GM12878 (cell line): ENCODE measurements around the gene TBC1D19. TPM values are rescaled to one million over a fixed set of nuclear protein-coding genes. Genes with fewer than 3 reads are reported as not detected.

Experiments
- ATAC-seq: fragments of 200-7000 bp; cut with Tn5 transposase; 3 replicates; pipeline ENCODE4 v1.9.1; 2020; ENCODE audit warnings: mild to moderate bottlenecking, moderate library complexity
- BruUV-seq: library from RNA; stranded (reverse); fragments of 400-500 nt; replicated peaks from 2 replicates; lab custom pipeline; 2021; lab: Mats Ljungman, UMichigan
- CTCF ChIA-PET: fragments of 300-600 bp; sonication (Branson Sonifier 250); formaldehyde crosslinking; extraction: SDS; loops from one replicate; lab custom pipeline; 2021; ENCODE audit warnings: inconsistent platforms; lab: Yijun Ruan, JAX
- POLR2A ChIA-PET: fragments of 350-600 bp; formaldehyde crosslinking; extraction: SDS; loops from one replicate; lab custom pipeline; 2021; ENCODE audit warnings: inconsistent platforms; lab: Charles Lee
- RAD21 ChIA-PET: fragments of 300-600 bp; sonication (Branson Sonifier 250); formaldehyde crosslinking; loops from one replicate; lab custom pipeline; 2023; ENCODE audit warnings: antibody characterized with exemption; ENCODE audit not compliant: unreplicated experiment; lab: Charles Lee
- SMC1A ChIA-PET: fragments of 300-600 bp; sonication (Branson Sonifier 250); formaldehyde crosslinking; loops from one replicate; lab custom pipeline; 2023; ENCODE audit not compliant: unreplicated experiment, uncharacterized antibody; lab: Charles Lee
- DNase-seq: peaks from one replicate; pipeline ENCODE4 v3.0.0-alpha.2; 2011; ENCODE audit warnings: low read depth, low spot score
- FAIRE-seq: peaks from 3 replicates; lab custom pipeline; 2011; peaks lifted over from hg19 to GRCh38; lab: Jason Lieb, UNC
- H2AFZ ChIP-seq: 2 replicates; pipeline ENCODE4 v1.6.0; 2011; ENCODE audit warnings: low read depth, low read length, control low read depth; ENCODE audit not compliant: control insufficient read depth
- H3K27ac ChIP-seq: 2 replicates; pipeline ENCODE4 v1.5.1; 2011; ENCODE audit warnings: control low read depth; ENCODE audit not compliant: control insufficient read depth, insufficient read depth
- H3K27me3 ChIP-seq, 2 experiments: replicated peaks in 1 of 2; 2 replicates each; pipeline versions ENCODE4 v1.6.0 to v1.6.1; 2011; ENCODE audit warnings: low read length in 1 of 2; ENCODE audit not compliant: control insufficient read depth in 2 of 2, insufficient read depth in 2 of 2
- H3K36me3 ChIP-seq, 2 experiments: 2 replicates each; pipeline ENCODE4 v1.5.1; 2011; ENCODE audit warnings: low read length in 1 of 2; ENCODE audit not compliant: control insufficient read depth in 2 of 2, insufficient read depth in 2 of 2
- H3K4me1 ChIP-seq: 2 replicates; pipeline ENCODE4 v1.6.1; 2011; ENCODE audit warnings: mild to moderate bottlenecking, low read length, moderate library complexity, mixed read lengths; ENCODE audit not compliant: control insufficient read depth, insufficient read depth
- H3K4me2 ChIP-seq: 2 replicates; pipeline ENCODE4 v1.6.0; 2011; ENCODE audit warnings: control low read depth; ENCODE audit not compliant: control insufficient read depth, insufficient read depth
- H3K4me3 ChIP-seq: fragments of 200-600 bp; sonication (generic); 2 replicates; pipeline ENCODE4 v1.5.1; 2016
- H3K79me2 ChIP-seq: 2 replicates; pipeline ENCODE4 v1.6.0; 2011; ENCODE audit warnings: low read length; ENCODE audit not compliant: control insufficient read depth, insufficient read depth
- H3K9ac ChIP-seq: 2 replicates; pipeline ENCODE4 v1.8.0; 2011; ENCODE audit warnings: low read length, control low read depth, mixed read lengths; ENCODE audit not compliant: control insufficient read depth, insufficient read depth
- H3K9me3 ChIP-seq: replicated peaks from 3 replicates; pipeline ENCODE4 v1.5.1; 2011; ENCODE audit warnings: mild to moderate bottlenecking, low read length; ENCODE audit not compliant: control insufficient read depth, insufficient read depth
- H4K20me1 ChIP-seq: 2 replicates; pipeline ENCODE4 v1.6.0; 2011; ENCODE audit not compliant: control insufficient read depth, insufficient read depth
- ATF3 ChIP-seq: IDR thresholded peaks from 2 replicates; pipeline ENCODE4 v1.6.1; 2011; ENCODE audit warnings: low read depth, mild to moderate bottlenecking, low read length, moderate library complexity, borderline replicate concordance; ENCODE audit errors: extremely low read depth
- BRCA1 ChIP-seq: IDR thresholded peaks from 2 replicates; pipeline ENCODE4 v1.6.1; 2011; ENCODE audit warnings: low read depth, low read length, improper control_type of control experiment
- ETV6 ChIP-seq, 2 experiments: fragments of 450-650 bp in 1 of 2; IDR thresholded peaks in 1 of 2; conservative IDR thresholded peaks in 1 of 2; 2 replicates each; pipeline ENCODE4 v1.6.1; 2014; ENCODE audit warnings: antibody characterized with exemption in 1 of 2, borderline replicate concordance in 1 of 2, low read depth in 1 of 2, mild to moderate bottlenecking in 1 of 2, moderate library complexity in 1 of 2
- FOS ChIP-seq: IDR thresholded peaks from 3 replicates; pipeline ENCODE4 v1.6.1; 2011; ENCODE audit warnings: borderline replicate concordance; ENCODE audit not compliant: insufficient read length; ENCODE audit errors: extremely low read depth
- FOXM1 ChIP-seq: IDR thresholded peaks from 2 replicates; pipeline ENCODE4 v1.6.1; 2012; ENCODE audit warnings: low read depth, mild to moderate bottlenecking, inconsistent platforms, low read length, moderate library complexity
- IKZF1 ChIP-seq: fragments of 450-650 bp; conservative IDR thresholded peaks from 2 replicates; pipeline ENCODE4 v1.6.1; 2017; ENCODE audit warnings: antibody characterized with exemption, mild to moderate bottlenecking
- JUNB ChIP-seq: IDR thresholded peaks from 2 replicates; pipeline ENCODE4 v1.6.1; 2016; ENCODE audit warnings: antibody characterized with exemption, mild to moderate bottlenecking
- KAT2A ChIP-seq: conservative IDR thresholded peaks from 2 replicates; pipeline ENCODE4 v1.6.1; 2011; ENCODE audit warnings: low read depth, low read length; ENCODE audit not compliant: control insufficient read depth
- MTA3 ChIP-seq: IDR thresholded peaks from 2 replicates; pipeline ENCODE4 v1.6.1; 2012; ENCODE audit warnings: low read length, inconsistent platforms, borderline replicate concordance
- NRF1 ChIP-seq: conservative IDR thresholded peaks from 2 replicates; pipeline ENCODE4 v1.6.1; 2011; ENCODE audit warnings: mild to moderate bottlenecking, low read depth, low read length, improper control_type of control experiment
- POLR2AphosphoS2 ChIP-seq: IDR thresholded peaks from 2 replicates; pipeline ENCODE4 v1.6.1; 2011; ENCODE audit warnings: low read depth, mild to moderate bottlenecking, low read length, improper control_type of control experiment, moderate library complexity
- SMARCA5 ChIP-seq: fragments of 450-650 bp; IDR thresholded peaks from 2 replicates; pipeline ENCODE4 v1.6.1; 2017; ENCODE audit warnings: mild to moderate bottlenecking
- SUZ12 ChIP-seq: fragments of 200-600 bp; sonication (generic); IDR thresholded peaks from one replicate; pipeline ENCODE4 v1.6.1; 2018; ENCODE audit warnings: antibody characterized with exemption, mild to moderate bottlenecking; ENCODE audit not compliant: unreplicated experiment
- WGBS: methylation state at CpG from one replicate; pipeline ENCODE4 v1.1.6; 2016; ENCODE audit warnings: low lambda C conversion rate; ENCODE audit not compliant: insufficient replicate concordance, insufficient coverage; ENCODE audit errors: missing lambda C conversion rate; 5-methylcytosine and 5-hydroxymethylcytosine counted together
- in situ Hi-C: fragments of 300-500 bp; cut with MboI; formaldehyde crosslinking; loops from 9 replicates; pipeline ENCODE4 v1.14.3; 2018; ENCODE audit warnings: mixed read lengths
- intact Hi-C: fragments of 100-400 bp; cut with micrococcal nuclease; formaldehyde crosslinking; loops from one replicate; pipeline ENCODE4 v1.14.2; 2022; ENCODE audit not compliant: unreplicated experiment
- polyA plus RNA-seq, 11 experiments: library from polyadenylated mRNA; depleted of rRNA in 4 of 11; unstranded in 6 of 11; stranded (reverse) in 5 of 11; fragments of >200 nt; fragmentation: Nextera tagmentation in 4 of 11; fragmentation: Illumina TruSeq in 1 of 11; extraction: Ambion mirVana in 4 of 11; extraction: Trizol in 1 of 11; gene quantifications; 1 replicate in 1 of 11; 2 replicates in 10 of 11; pipeline versions ENCODE4 v1.2.1 to v1.2.3, GENCODE V29; 2011 to 2016; ENCODE audit warnings: inconsistent platforms in 2 of 11, missing spikeins in 2 of 11, low read depth in 1 of 11
- total RNA-seq, 4 experiments: library from RNA; depleted of rRNA in 3 of 4; stranded (reverse); fragments of >200 nt in 3 of 4; fragmentation: Illumina TruSeq in 1 of 4; extraction: Trizol in 1 of 4; gene quantifications; 2 replicates each; pipeline versions ENCODE4 v1.2.1 to v1.2.3, GENCODE V29; 2013 to 2021
- TF ChIP-seq, protein P1 (sequence below): IDR thresholded peaks from 2 replicates; pipeline ENCODE4 v1.6.1; 2011; ENCODE audit warnings: mild to moderate bottlenecking, low read depth, low read length, moderate library complexity; ENCODE audit not compliant: insufficient replicate concordance
- TF ChIP-seq, protein P2 (sequence below): fragments of 450-650 bp; IDR thresholded peaks from 2 replicates; pipeline ENCODE4 v1.6.1; 2017; ENCODE audit warnings: mild to moderate bottlenecking
- TF ChIP-seq, protein P3 (sequence below): fragments of 450-650 bp; formaldehyde crosslinking; IDR thresholded peaks from 2 replicates; pipeline ENCODE4 v1.4.0; 2020; ENCODE audit warnings: mild to moderate bottlenecking, moderate library complexity

The TBC1D19 gene
- total and polyA plus RNA-seq, 10 of the 15 experiments (the other 5 are each of a cell fraction or from before 2014, with no cell fraction given) = 0.29 to 3.9 (median 2.1) TPM

- TF ChIP-seq, protein P1, sequence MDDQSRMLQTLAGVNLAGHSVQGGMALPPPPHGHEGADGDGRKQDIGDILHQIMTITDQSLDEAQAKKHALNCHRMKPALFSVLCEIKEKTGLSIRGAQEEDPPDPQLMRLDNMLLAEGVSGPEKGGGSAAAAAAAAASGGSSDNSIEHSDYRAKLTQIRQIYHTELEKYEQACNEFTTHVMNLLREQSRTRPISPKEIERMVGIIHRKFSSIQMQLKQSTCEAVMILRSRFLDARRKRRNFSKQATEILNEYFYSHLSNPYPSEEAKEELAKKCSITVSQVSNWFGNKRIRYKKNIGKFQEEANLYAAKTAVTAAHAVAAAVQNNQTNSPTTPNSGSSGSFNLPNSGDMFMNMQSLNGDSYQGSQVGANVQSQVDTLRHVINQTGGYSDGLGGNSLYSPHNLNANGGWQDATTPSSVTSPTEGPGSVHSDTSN = no peak
- TF ChIP-seq KAT2A (no peak), FOS (no peak), JUNB (no peak)
Observed at GRCh38 chr4:26573389-26573794, 10.5 kb upstream of the TBC1D19 start (continued).

DNA sequence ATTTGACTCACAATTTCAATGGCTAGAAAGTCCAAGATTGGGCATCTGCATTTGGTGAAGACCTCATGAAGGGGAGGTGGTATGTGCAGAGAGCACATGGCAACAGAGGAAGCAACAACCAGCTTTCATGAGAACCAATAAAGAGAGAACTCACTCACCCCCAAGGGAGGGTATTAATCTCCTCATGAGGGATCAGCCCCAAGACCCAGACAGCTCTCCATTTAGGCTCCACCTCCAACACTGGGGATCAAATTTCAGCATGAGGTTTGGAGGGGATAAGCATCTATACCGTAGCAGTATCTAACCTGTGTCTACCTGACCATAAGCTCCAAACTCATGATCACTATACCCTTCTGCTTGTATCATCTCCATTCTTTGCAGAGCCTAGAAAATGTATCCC, 9.3 kb upstream of the TBC1D19 start:
- in situ Hi-C loops = no loop called here
- peaks cover 1 to 4% of the 10 kb centered on the region in 2 experiments; a peak in 3 of 4 replicates for H3K27me3 ChIP-seq
- H3K36me3 ChIP-seq = no peaks in the 10 kb centered on the region
- ChIA-PET SMC1A (interaction anchor here (1.2 kb wide), 1 partner anchor 10 kb away, joined by 4 read pairs; the partner anchor contains the start of gene TBC1D19), POLR2A (no interaction called here), CTCF (no interaction called here), RAD21 (no interaction called here)
- BruUV-seq = no TSS peak
- intact Hi-C loops = no loop called here
- H3K79me2 ChIP-seq = no peaks in the 10 kb centered on the region
- ATAC-seq (no peak), FAIRE-seq (no peak), DNase-seq (no peak)
- no peak overlapping the region for H3K9ac ChIP-seq
- H3K4me1 ChIP-seq = no peaks in the 10 kb centered on the region
- no peak overlapping the region for H3K27ac ChIP-seq
- WGBS = 0% methylated on average over 1 of the region's 1 CpG
- no peak overlapping the region for H3K4me3 ChIP-seq
- H4K20me1 ChIP-seq = no peaks in the 10 kb centered on the region
- no peak overlapping the region for H2AFZ ChIP-seq
- no peak overlapping the region for H3K4me2 ChIP-seq
- no peaks in the 10 kb centered on the region for H3K9me3 ChIP-seq
- TF ChIP-seq, protein P2, sequence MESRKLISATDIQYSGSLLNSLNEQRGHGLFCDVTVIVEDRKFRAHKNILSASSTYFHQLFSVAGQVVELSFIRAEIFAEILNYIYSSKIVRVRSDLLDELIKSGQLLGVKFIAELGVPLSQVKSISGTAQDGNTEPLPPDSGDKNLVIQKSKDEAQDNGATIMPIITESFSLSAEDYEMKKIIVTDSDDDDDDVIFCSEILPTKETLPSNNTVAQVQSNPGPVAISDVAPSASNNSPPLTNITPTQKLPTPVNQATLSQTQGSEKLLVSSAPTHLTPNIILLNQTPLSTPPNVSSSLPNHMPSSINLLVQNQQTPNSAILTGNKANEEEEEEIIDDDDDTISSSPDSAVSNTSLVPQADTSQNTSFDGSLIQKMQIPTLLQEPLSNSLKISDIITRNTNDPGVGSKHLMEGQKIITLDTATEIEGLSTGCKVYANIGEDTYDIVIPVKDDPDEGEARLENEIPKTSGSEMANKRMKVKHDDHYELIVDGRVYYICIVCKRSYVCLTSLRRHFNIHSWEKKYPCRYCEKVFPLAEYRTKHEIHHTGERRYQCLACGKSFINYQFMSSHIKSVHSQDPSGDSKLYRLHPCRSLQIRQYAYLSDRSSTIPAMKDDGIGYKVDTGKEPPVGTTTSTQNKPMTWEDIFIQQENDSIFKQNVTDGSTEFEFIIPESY = no peak
- TF ChIP-seq POLR2AphosphoS2 (no peak), SMARCA5 (no peak), MTA3 (no peak), ETV6 (conservative IDR thresholded peaks at IDR 0.05 in 1 of 2, IDR thresholded peaks at IDR 0.05 in 1 of 2; ENCODE audit: borderline replicate concordance in 1 of 2, low read depth in 1 of 2) (no peak), ATF3 (no peak), SUZ12 (no peak), IKZF1 (no peak), BRCA1 (no peak), NRF1 (no peak), FOXM1 (no peak)
- TF ChIP-seq, protein P3, sequence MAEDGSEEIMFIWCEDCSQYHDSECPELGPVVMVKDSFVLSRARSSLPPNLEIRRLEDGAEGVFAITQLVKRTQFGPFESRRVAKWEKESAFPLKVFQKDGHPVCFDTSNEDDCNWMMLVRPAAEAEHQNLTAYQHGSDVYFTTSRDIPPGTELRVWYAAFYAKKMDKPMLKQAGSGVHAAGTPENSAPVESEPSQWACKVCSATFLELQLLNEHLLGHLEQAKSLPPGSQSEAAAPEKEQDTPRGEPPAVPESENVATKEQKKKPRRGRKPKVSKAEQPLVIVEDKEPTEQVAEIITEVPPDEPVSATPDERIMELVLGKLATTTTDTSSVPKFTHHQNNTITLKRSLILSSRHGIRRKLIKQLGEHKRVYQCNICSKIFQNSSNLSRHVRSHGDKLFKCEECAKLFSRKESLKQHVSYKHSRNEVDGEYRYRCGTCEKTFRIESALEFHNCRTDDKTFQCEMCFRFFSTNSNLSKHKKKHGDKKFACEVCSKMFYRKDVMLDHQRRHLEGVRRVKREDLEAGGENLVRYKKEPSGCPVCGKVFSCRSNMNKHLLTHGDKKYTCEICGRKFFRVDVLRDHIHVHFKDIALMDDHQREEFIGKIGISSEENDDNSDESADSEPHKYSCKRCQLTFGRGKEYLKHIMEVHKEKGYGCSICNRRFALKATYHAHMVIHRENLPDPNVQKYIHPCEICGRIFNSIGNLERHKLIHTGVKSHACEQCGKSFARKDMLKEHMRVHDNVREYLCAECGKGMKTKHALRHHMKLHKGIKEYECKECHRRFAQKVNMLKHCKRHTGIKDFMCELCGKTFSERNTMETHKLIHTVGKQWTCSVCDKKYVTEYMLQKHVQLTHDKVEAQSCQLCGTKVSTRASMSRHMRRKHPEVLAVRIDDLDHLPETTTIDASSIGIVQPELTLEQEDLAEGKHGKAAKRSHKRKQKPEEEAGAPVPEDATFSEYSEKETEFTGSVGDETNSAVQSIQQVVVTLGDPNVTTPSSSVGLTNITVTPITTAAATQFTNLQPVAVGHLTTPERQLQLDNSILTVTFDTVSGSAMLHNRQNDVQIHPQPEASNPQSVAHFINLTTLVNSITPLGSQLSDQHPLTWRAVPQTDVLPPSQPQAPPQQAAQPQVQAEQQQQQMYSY (CRISPR knock-in tag) = no peak
